PFSK-1 (cell line): ENCODE data around the gene ZRANB2.

Experiments
- FOXP2 ChIP-seq: optimal IDR thresholded peaks from 2 replicates; pipeline ENCODE3; 2011; ENCODE audit warnings: borderline replicate concordance, control low read depth, inconsistent platforms; ENCODE audit not compliant: insufficient read depth; ENCODE audit errors: extremely low read length, extremely low read depth
- POLR2AphosphoS5 ChIP-seq: IDR thresholded peaks from 2 replicates; pipeline ENCODE4 v1.6.1; 2012; ENCODE audit warnings: low read depth, mild to moderate bottlenecking, control low read depth, low read length, moderate library complexity
- REST ChIP-seq, 2 experiments: IDR thresholded peaks; 2 replicates each; pipeline versions ENCODE4 v1.6.1 to v1.8.0; 2011 to 2012; ENCODE audit warnings: low read depth in 2 of 2, low read length in 2 of 2, control low read depth in 1 of 2, inconsistent platforms in 1 of 2, mild to moderate bottlenecking in 1 of 2, moderate library complexity in 1 of 2; ENCODE audit not compliant: insufficient read depth in 1 of 2
- SIN3A ChIP-seq: IDR thresholded peaks from 2 replicates; pipeline ENCODE4 v1.6.1; 2012; ENCODE audit warnings: mild to moderate bottlenecking, low read length, moderate library complexity, borderline replicate concordance; ENCODE audit not compliant: insufficient read depth
- TAF1 ChIP-seq: IDR thresholded peaks from 2 replicates; pipeline ENCODE4 v1.6.1; 2012; ENCODE audit warnings: low read length, control low read depth, borderline replicate concordance; ENCODE audit not compliant: insufficient read depth

Gene ZRANB2

GRCh38 chr1:71037829-71038620, 42.8 kb downstream of the ZRANB2 start:
- TF ChIP-seq FOXP2 = no peak
- no peak for TF ChIP-seq SIN3A
- no peak for TF ChIP-seq POLR2AphosphoS5
- TF ChIP-seq REST (IDR thresholded peaks at IDR 0.05; ENCODE audit: insufficient read depth in 1 of 2, low read depth in 2 of 2, low read length in 2 of 2) = no peak
- no peak for TF ChIP-seq TAF1

GRCh38 chr1:71037066-71037465, 43.8 kb downstream of the ZRANB2 start:
- no peak for TF ChIP-seq REST (IDR thresholded peaks at IDR 0.05; ENCODE audit: insufficient read depth in 1 of 2, low read depth in 2 of 2, low read length in 2 of 2)
- no peak for TF ChIP-seq TAF1
- TF ChIP-seq POLR2AphosphoS5 = no peak
- TF ChIP-seq SIN3A = no peak
- no peak for TF ChIP-seq FOXP2

GRCh38 chr1:71033136-71033535, 47.7 kb downstream of the ZRANB2 start:
- TF ChIP-seq SIN3A = no peak
- TF ChIP-seq FOXP2 = no peak
- TF ChIP-seq REST (IDR thresholded peaks at IDR 0.05; ENCODE audit: insufficient read depth in 1 of 2, low read depth in 2 of 2, low read length in 2 of 2) = no peak
- TF ChIP-seq POLR2AphosphoS5 = no peak
- no peak for TF ChIP-seq TAF1

GRCh38 chr1:71031426-71031825, 49.4 kb downstream of the ZRANB2 start:
- TF ChIP-seq SIN3A (no peak), TAF1 (no peak)

GRCh38 chr1:71030026-71030425, 50.8 kb downstream of the ZRANB2 start:
- TF ChIP-seq POLR2AphosphoS5 = no peak
- TF ChIP-seq REST (IDR thresholded peaks at IDR 0.05; ENCODE audit: insufficient read depth in 1 of 2, low read depth in 2 of 2, low read length in 2 of 2) = no peak
- no peak for TF ChIP-seq FOXP2
- TF ChIP-seq SIN3A = no peak
- no peak for TF ChIP-seq TAF1

DNA sequence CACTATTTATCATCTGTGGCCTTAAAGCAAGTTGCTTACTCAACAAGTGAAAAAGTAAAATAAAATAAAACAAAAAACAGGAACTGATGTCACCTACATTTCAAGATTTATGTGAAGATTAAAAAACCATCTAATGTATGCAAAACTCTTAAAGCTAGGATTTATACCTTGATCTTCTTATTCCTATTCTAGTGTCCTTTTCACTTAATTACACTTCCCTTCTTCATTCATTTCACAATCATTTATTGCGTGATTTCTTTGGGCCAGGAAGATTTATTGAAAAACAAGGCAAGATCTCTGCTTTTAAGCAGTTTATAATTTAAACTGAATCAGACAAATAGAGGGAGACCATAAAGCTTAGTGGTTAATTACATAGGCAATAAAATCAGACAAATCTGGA, 51.9 kb downstream of the ZRANB2 start:
- TF ChIP-seq POLR2AphosphoS5 = no peak
- no peak for TF ChIP-seq FOXP2
- no peak for TF ChIP-seq REST (IDR thresholded peaks at IDR 0.05; ENCODE audit: insufficient read depth in 1 of 2, low read depth in 2 of 2, low read length in 2 of 2)
- no peak for TF ChIP-seq SIN3A
- TF ChIP-seq TAF1 = no peak
